ENCODE results near the gene MORN1.
A peak's percentile ranks its signal among the peaks of the same experiment; 100 is the strongest.

MORN1 gene

GRCh38 chr1:2418791-2419320 is 27.5 kb upstream of the MORN1 start:
- DNase-seq = no peak

- DNase-seq = no peak
Measured at GRCh38 chr1:2417833-2418225, 26.5 kb upstream of the MORN1 start.

- no peak for DNase-seq
Measured at GRCh38 chr1:2417083-2417832, 25.9 kb upstream of the MORN1 start.

GRCh38 chr1:2416403-2416802 is 25.0 kb upstream of the MORN1 start:
- no peak for DNase-seq

GRCh38 chr1:2415801-2416208 is 24.5 kb upstream of the MORN1 start:
- peak; percentile 37 for DNase-seq

- no peak for DNase-seq
Measured at GRCh38 chr1:2415337-2415736, 24.0 kb upstream of the MORN1 start.

GRCh38 chr1:2414297-2414958 is 23.1 kb upstream of the MORN1 start:
- peak; percentile 85 for DNase-seq

- DNase-seq = no peak
Measured at GRCh38 chr1:2413495-2414296, 22.3 kb upstream of the MORN1 start.

- DNase-seq = peak; percentile 35
Measured at GRCh38 chr1:2412773-2413494, 21.6 kb upstream of the MORN1 start.

- peak; percentile 99 for DNase-seq
Measured at GRCh38 chr1:2412395-2412772, 21.0 kb upstream of the MORN1 start, which contains the start of gene PEX10. Gene PEX10 (minus strand): TSS chr1:2412564. CDS start chr1:2412502, 62 bp downstream.

GRCh38 chr1:2411801-2412394 is 20.5 kb upstream of the MORN1 start:
- no peak for DNase-seq

GRCh38 chr1:2409745-2410144 is 18.4 kb upstream of the MORN1 start:
- no peak for DNase-seq

GRCh38 chr1:2408859-2409276 is 17.5 kb upstream of the MORN1 start:
- DNase-seq = no peak

GRCh38 chr1:2408456-2408855 is 17.1 kb upstream of the MORN1 start:
- no peak for DNase-seq

- no peak for DNase-seq
Measured at GRCh38 chr1:2407991-2408275, 16.6 kb upstream of the MORN1 start.

- DNase-seq = no peak
Measured at GRCh38 chr1:2407166-2407990, 16.0 kb upstream of the MORN1 start.

GRCh38 chr1:2406451-2407041 is 15.2 kb upstream of the MORN1 start:
- no peak for DNase-seq

GRCh38 chr1:2405588-2406295 is 14.4 kb upstream of the MORN1 start:
- no peak for DNase-seq

GRCh38 chr1:2404890-2405511 is 13.6 kb upstream of the MORN1 start:
- no peak for DNase-seq
